ENCODE measurements around the gene IL31RA.

The IL31RA gene

GRCh38 chr5:55969956-55970355 is 118.8 kb downstream of the IL31RA start:
- no peak for DNase-seq (ENCODE audit: extremely low spot score)
- CTCF ChIA-PET: interaction anchor here (1.4 to 1.7 kb wide), 2 partner anchors 9 to 232 kb away, joined by 3 to 4 read pairs; no protein-coding TSS in a partner anchor
- POLR2A ChIA-PET: no interaction called here
- TF ChIP-seq CTCF (IDR thresholded peaks at IDR 0.05; ENCODE audit: control extremely low read depth, extremely low read depth, low read depth, missing control alignments): no peak
